Measurements from ENCODE around the gene LRRC51.
A peak's percentile ranks its signal among the peaks of the same experiment; 100 is the strongest.

The LRRC51 gene

GRCh38 chr11:72070491-72070890, 10.2 kb upstream of the LRRC51 start:
- no peak for DNase-seq (ENCODE audit: low spot score)

GRCh38 chr11:72072348-72072747, 8.3 kb upstream of the LRRC51 start:
- peak; percentile 80 for DNase-seq (ENCODE audit: low spot score)

- DNase-seq (ENCODE audit: low spot score): peak; percentile 29
Measured at GRCh38 chr11:72075109-72075508, 5.5 kb upstream of the LRRC51 start.

- DNase-seq (ENCODE audit: low spot score): no peak
Measured at GRCh38 chr11:72075756-72076155, 4.9 kb upstream of the LRRC51 start.

- DNase-seq (ENCODE audit: low spot score): peak; percentile 55
Measured at GRCh38 chr11:72078477-72078876, 2.2 kb upstream of the LRRC51 start.

- DNase-seq (ENCODE audit: low spot score): peak; percentile 31
Measured at GRCh38 chr11:72079819-72080325, 778 bp upstream of the LRRC51 start.

GRCh38 chr11:72081184-72081644, 564 bp downstream of the LRRC51 start:
- DNase-seq (ENCODE audit: low spot score): no peak

- no peak for DNase-seq (ENCODE audit: low spot score)
Measured at GRCh38 chr11:72081821-72082453, 1.3 kb downstream of the LRRC51 start.

- no peak for DNase-seq (ENCODE audit: low spot score)
Measured at GRCh38 chr11:72083414-72083813, 2.8 kb downstream of the LRRC51 start.

GRCh38 chr11:72084076-72084475, 3.4 kb downstream of the LRRC51 start:
- DNase-seq (ENCODE audit: low spot score): no peak

GRCh38 chr11:72084965-72085364, 4.3 kb downstream of the LRRC51 start:
- DNase-seq (ENCODE audit: low spot score): no peak

GRCh38 chr11:72085621-72086351, 5.1 kb downstream of the LRRC51 start:
- no peak for DNase-seq (ENCODE audit: low spot score)

- no peak for DNase-seq (ENCODE audit: low spot score)
Measured at GRCh38 chr11:72088076-72088808, 7.6 kb downstream of the LRRC51 start.

GRCh38 chr11:72091292-72091691, 10.6 kb downstream of the LRRC51 start:
- DNase-seq (ENCODE audit: low spot score): peak; percentile 46

GRCh38 chr11:72098741-72099140, 18.1 kb downstream of the LRRC51 start:
- no peak for DNase-seq (ENCODE audit: low spot score)

- DNase-seq (ENCODE audit: low spot score): no peak
Measured at GRCh38 chr11:72100009-72100408, 19.4 kb downstream of the LRRC51 start.

- DNase-seq (ENCODE audit: low spot score): no peak
Measured at GRCh38 chr11:72100462-72100861, 19.8 kb downstream of the LRRC51 start.

- DNase-seq (ENCODE audit: low spot score): no peak
Measured at GRCh38 chr11:72102162-72102561, 21.5 kb downstream of the LRRC51 start.

GRCh38 chr11:72102631-72102945, 21.9 kb downstream of the LRRC51 start:
- DNase-seq (ENCODE audit: low spot score): peak; percentile 65

GRCh38 chr11:72102946-72103753, 22.5 kb downstream of the LRRC51 start, which contains the start of gene LAMTOR1:
Gene LAMTOR1, minus strand, starts transcription at chr11:72103297. Its CDS starts 73 bp downstream, at chr11:72103224.
- DNase-seq (ENCODE audit: low spot score): peak; percentile 99

- no peak for DNase-seq (ENCODE audit: low spot score)
Measured at GRCh38 chr11:72103754-72104167, 23.1 kb downstream of the LRRC51 start.

GRCh38 chr11:72105888-72106287, 25.2 kb downstream of the LRRC51 start, which contains the start of gene TOMT:
Gene TOMT, plus strand, starts transcription at chr11:72105924. Its CDS starts 28 bp downstream, at chr11:72105952.
- DNase-seq (ENCODE audit: low spot score): no peak

Data from RKO (cell line).